Activated CD8-positive, alpha-beta T cell treated with anti-CD3 and anti-CD28 coated beads, Interleukin-2, amount 10 ng/mL, durations not matched to agents 7 days and 5 days (primary cell): Measurements from ENCODE around the gene KIF18A. TPM values are rescaled to one million over a fixed set of nuclear protein-coding genes. Genes with fewer than 3 reads are reported as not detected.

Experiments used
- ATAC-seq: fragments of 150-1000 bp; cut with Tn5 transposase; one replicate; pipeline ENCODE4 v1.10.0; 2021; ENCODE audit warnings: moderate library complexity
- CTCF ChIA-PET: fragments of 350-600 bp; sonication (Branson Sonifier 250); formaldehyde crosslinking; loops from one replicate; lab custom pipeline; 2021; ENCODE audit warnings: antibody characterized with exemption; lab: Charles Lee
- POLR2A ChIA-PET: fragments of 350-600 bp; sonication (Branson Sonifier 250); formaldehyde crosslinking; loops from one replicate; lab custom pipeline; 2021; ENCODE audit warnings: antibody characterized with exemption; lab: Charles Lee
- DNase-seq: peaks from one replicate; pipeline ENCODE4 v3.0.0-alpha.2; 2020
- H3K27ac Mint-ChIP-seq: one replicate; pipeline ENCODE4 v1.8.0; 2021; ENCODE audit warnings: mild to moderate bottlenecking, mixed read lengths
- H3K27me3 Mint-ChIP-seq: one replicate; pipeline ENCODE4 v1.8.0; 2021; ENCODE audit warnings: low read depth, mixed read lengths
- H3K36me3 Mint-ChIP-seq: one replicate; pipeline ENCODE4 v1.8.0; 2021; ENCODE audit warnings: low read depth, mixed read lengths
- H3K4me1 Mint-ChIP-seq: one replicate; pipeline ENCODE4 v1.8.0; 2021; ENCODE audit warnings: low read depth, mixed read lengths
- H3K4me3 Mint-ChIP-seq: one replicate; pipeline ENCODE4 v1.8.0; 2021; ENCODE audit warnings: mild to moderate bottlenecking, mixed read lengths
- H3K9me3 Mint-ChIP-seq: one replicate; pipeline ENCODE4 v1.8.0; 2022; ENCODE audit warnings: mixed read lengths; ENCODE audit not compliant: insufficient read depth
- total RNA-seq, 2 experiments: library from RNA; stranded (reverse); gene quantifications; one replicate each; pipeline ENCODE4 v1.2.3, GENCODE V29; 2021

Gene KIF18A
- total RNA-seq, 2 experiments from 2014 or later, result 31.8 to 35.4 TPM

DNA sequence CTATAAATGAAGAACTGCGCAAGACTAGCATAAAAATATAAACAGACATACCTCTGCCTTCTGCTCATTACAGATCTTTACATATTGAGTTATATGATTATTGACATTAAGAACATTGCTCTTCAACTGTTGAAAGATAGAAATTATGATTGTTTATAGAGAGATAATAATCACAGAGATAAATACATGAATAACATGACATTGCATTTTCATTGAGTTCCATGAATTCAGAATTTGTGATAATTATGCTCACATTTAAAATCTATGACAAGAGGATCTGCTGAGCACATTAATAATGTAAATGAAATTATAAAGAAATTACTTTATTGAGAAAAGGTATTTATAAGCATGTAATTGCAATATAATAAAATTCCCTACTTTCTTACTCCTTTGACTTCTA is 24.8 kb downstream of the KIF18A start:
- ATAC-seq (no peak), DNase-seq (no peak)
- no peaks in the 10 kb centered on the region for H3K9me3 Mint-ChIP-seq
- ChIA-PET CTCF (no interaction called here), POLR2A (no interaction called here)
- peaks cover 30% of the 10 kb centered on the region for H3K36me3 Mint-ChIP-seq
- H3K4me3 Mint-ChIP-seq, result no peak overlapping the region
- no peaks in the 10 kb centered on the region for H3K4me1 Mint-ChIP-seq
- H3K27me3 Mint-ChIP-seq, result no peaks in the 10 kb centered on the region
- no peak overlapping the region for H3K27ac Mint-ChIP-seq

DNA sequence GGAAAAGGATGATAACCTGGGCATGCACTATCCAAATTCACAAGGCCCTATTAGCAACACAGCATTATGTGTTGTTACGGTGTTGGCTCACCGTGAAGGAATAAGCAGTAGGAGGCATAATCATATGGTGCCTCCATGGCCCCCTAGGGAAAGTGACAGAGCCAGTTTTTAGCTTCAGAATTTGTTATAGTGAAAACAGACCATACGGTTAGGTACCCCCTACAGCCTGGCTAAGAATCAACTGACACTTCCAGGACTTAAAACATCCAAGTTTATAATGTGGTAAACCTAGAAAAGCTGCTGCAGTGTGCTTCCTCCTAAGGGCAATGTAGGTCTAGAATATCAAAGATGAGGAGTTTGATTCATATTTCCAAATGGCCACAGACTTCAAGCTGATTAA is 30.4 kb downstream of the KIF18A start:
- CTCF ChIA-PET, result no interaction called here
- Mint-ChIP-seq H3K27ac (no peak overlapping the region), H3K36me3 (peaks cover 32% of the 10 kb centered on the region), H3K9me3 (no peaks in the 10 kb centered on the region), H3K27me3 (no peaks in the 10 kb centered on the region), H3K4me1 (no peaks in the 10 kb centered on the region), H3K4me3 (no peak overlapping the region)
- ATAC-seq (no peak), DNase-seq (no peak)
- POLR2A ChIA-PET, result no interaction called here

DNA sequence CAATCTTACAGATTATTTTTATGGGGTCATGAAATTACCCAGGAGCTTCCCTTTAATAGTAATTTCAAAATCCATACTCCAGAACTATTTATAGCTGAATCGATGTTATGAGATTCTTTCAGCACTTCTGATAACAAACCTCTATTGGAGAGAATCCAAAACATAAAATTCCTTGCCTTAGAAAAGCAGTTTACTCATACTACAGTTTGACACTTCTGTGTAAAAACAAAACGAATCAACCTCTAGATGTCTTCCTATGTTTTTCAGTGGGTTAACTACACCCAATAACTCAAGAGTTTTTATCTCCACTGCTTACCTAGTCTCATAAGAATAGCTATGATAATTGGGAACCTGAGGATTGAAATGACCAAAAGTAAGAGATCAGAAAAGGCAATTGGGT is 35.6 kb downstream of the KIF18A start:
- POLR2A ChIA-PET, result interaction anchor here (0.6 kb wide), 1 partner anchor 1087 kb away, joined by 3 read pairs; no protein-coding TSS in a partner anchor
- CTCF ChIA-PET, result interaction anchor here (1.1 kb wide), 1 partner anchor 12 kb away, joined by 3 read pairs; no protein-coding TSS in a partner anchor
- H3K27ac Mint-ChIP-seq, result no peak overlapping the region
- H3K9me3 Mint-ChIP-seq, result no peaks in the 10 kb centered on the region
- no peak overlapping the region for H3K4me3 Mint-ChIP-seq
- H3K27me3 Mint-ChIP-seq, result no peaks in the 10 kb centered on the region
- H3K4me1 Mint-ChIP-seq, result no peaks in the 10 kb centered on the region
- H3K36me3 Mint-ChIP-seq, result peaks cover 47% of the 10 kb centered on the region
- no peak for ATAC-seq
- DNase-seq, result no peak

DNA sequence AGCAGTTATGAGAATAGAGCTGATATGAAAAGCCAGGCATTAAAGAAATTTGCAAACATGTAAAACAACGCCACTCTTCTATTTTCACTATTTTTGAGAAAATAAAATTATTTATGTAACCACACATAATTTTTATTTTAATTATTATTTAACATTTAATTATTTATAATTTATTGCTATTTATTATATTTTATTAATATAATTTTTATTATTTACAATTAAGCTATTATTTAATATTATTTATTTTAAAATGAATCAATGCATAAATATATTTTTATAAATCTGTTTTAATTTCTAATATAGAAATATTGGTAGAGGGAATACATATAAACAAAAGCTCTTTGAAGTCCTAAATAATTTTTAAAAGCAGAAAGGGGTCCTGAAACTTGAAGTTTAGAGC is 36.7 kb downstream of the KIF18A start:
- H3K4me1 Mint-ChIP-seq, result no peaks in the 10 kb centered on the region
- H3K36me3 Mint-ChIP-seq, result peaks cover 48% of the 10 kb centered on the region
- ChIA-PET POLR2A (no interaction called here), CTCF (no interaction called here)
- no peaks in the 10 kb centered on the region for H3K27me3 Mint-ChIP-seq
- no peaks in the 10 kb centered on the region for H3K9me3 Mint-ChIP-seq
- ATAC-seq (no peak), DNase-seq (no peak)
- no peak overlapping the region for H3K27ac Mint-ChIP-seq
- no peak overlapping the region for H3K4me3 Mint-ChIP-seq

DNA sequence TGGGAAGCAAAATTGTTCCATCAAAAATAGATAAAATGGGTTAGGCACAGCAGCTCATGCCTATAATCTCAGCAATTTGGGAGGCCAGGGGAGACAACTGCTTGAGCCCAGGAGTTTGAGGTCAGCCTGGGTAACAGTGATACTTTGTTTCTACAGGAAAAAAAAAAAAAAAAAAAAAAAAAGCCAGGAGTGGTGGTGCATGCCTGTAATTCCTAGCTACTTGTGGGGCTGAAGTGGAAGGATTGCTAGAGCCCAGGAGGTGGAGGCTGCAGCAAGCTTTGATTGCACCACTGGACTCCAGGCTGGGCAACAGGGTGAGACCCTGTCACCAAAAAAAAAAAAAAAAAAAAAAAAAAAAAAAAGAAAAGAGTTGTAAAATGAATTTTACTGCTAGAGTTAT is 49.6 kb downstream of the KIF18A start:
- CTCF ChIA-PET, result no interaction called here
- no peak for ATAC-seq
- DNase-seq, result no peak
- Mint-ChIP-seq H3K27ac (no peak overlapping the region), H3K4me1 (no peaks in the 10 kb centered on the region), H3K4me3 (no peak overlapping the region), H3K9me3 (no peaks in the 10 kb centered on the region), H3K36me3 (peaks cover 42% of the 10 kb centered on the region), H3K27me3 (no peaks in the 10 kb centered on the region)
- POLR2A ChIA-PET, result no interaction called here

DNA sequence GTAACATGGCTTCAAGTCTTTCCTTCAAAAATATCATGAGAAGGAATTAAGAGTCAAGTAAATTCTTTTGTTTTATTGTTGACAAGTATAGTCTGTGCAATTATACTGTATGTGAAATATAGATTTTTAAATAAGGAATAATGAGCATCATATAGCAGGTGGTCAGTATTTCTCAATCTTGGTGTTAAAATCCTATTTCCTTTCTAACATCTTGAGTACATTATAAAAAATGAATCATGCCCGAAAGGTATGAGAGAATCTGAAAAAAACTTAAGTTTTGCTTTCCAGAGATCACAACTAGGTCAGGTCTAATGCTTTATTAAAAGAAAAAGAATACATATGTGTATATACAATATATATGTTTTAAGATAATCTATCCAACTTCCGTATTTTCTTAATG is 53.1 kb downstream of the KIF18A start:
- Mint-ChIP-seq H3K4me1 (peaks cover 2% of the 10 kb centered on the region), H3K4me3 (no peak overlapping the region), H3K36me3 (peaks cover 46% of the 10 kb centered on the region), H3K9me3 (no peaks in the 10 kb centered on the region), H3K27ac (no peak overlapping the region), H3K27me3 (no peaks in the 10 kb centered on the region)
- ChIA-PET CTCF (no interaction called here), POLR2A (no interaction called here)
- ATAC-seq, result no peak
- DNase-seq, result no peak

DNA sequence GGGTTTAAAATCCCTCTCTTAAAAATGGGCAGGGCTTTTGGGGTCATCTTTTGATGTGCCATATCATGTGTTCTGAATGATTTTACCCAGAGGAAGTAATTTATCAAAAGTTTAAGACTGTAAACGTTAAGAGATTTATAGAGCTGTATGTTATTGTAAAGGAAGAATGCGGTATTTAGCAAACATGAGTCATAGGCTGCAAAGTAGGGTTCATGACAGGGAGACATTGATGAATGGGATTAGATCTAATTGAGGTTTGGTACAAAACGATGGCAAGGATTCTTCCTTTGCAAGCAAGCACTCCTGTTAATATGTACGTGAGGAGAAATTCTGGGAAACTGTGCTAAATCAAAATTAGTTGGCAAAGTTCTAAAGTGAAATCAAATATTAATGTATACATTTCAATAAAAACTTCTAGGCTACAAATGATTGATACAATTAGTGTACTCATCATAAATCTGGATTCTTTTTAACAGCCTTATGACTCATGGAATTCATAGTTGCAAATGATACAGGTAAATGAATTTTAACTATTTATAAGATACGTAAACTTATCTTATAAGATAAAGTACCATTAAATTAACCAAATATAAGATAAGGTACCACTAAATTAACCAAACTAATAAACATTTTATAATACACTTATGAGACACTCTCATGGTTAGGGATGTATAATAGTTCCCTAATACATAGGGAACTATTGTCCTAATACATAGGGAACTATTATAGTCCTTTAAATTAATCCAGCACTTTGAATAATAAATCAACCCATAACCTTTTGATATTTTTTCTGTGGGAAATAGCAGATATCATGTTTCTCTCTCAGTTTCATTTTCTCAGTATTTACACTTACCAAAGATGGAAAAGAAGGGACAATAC is 58.4 kb downstream of the KIF18A start:
- no peak for ATAC-seq
- POLR2A ChIA-PET, result no interaction called here
- no peaks in the 10 kb centered on the region for H3K27me3 Mint-ChIP-seq
- H3K36me3 Mint-ChIP-seq, result peaks cover 24% of the 10 kb centered on the region
- H3K27ac Mint-ChIP-seq, result no peak overlapping the region
- H3K4me1 Mint-ChIP-seq, result peaks cover 2% of the 10 kb centered on the region
- H3K4me3 Mint-ChIP-seq, result no peak overlapping the region
- H3K9me3 Mint-ChIP-seq, result no peaks in the 10 kb centered on the region
- CTCF ChIA-PET, result no interaction called here
- DNase-seq, result no peak

DNA sequence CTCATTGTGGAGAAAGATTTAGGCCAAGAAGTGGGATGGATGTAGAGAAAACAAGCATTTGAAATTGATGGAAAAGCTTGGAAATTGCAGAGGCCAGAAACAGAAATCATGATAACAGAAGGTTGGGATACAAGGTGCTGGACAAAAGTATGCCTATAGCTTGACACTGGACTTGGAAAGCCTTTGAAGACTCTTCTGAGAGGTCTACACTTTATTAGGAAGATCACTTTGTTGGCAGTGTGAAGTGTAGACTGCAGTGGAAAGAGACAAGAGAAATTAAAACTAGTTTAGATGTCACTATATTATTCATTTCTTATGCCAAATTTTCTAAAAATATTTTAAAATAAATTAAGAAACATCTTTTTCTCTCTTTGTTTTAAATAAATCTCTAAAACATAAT is 59.1 kb downstream of the KIF18A start:
- Mint-ChIP-seq H3K27ac (no peak overlapping the region), H3K9me3 (no peaks in the 10 kb centered on the region), H3K36me3 (peaks cover 22% of the 10 kb centered on the region), H3K27me3 (no peaks in the 10 kb centered on the region), H3K4me3 (no peak overlapping the region), H3K4me1 (peaks cover 2% of the 10 kb centered on the region)
- no peak for ATAC-seq
- DNase-seq, result no peak
- ChIA-PET CTCF (no interaction called here), POLR2A (no interaction called here)

DNA sequence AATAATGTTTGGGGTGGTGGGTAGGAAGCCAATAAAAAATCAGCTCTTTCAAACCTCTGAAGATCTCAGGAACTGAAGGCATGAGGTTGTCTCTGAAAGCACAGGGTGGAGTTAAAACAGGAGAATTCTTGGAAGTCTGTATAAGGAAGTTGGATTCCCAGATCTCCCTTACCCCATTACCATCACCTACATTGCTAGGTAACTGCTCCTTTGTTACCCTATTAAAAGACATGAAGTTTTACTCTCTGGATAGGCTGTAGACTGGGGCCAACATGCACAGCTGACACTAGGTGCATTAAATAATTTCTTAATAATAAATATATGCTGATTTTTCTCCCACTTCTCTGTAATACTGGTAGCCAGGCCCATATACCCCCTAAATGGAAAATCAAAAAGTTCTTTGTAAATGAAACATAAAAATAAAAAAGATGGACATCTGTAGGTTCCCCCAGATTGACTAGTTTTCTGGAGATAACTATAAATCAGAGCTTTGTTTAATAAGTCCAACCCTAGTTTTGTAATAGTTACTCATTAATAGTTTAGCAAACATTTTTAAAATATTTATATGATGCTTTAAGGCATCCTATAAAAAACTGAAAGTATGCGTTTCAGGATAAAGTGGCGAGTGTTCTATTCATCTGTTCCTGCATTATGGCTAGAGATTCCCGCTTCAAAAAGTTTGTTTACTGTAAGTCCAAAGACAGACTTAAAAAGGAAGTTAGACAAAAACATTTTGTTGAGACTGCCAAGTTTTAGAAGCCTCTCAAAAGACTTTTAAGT is 63.8 kb downstream of the KIF18A start:
- no peak overlapping the region for H3K4me3 Mint-ChIP-seq

DNA sequence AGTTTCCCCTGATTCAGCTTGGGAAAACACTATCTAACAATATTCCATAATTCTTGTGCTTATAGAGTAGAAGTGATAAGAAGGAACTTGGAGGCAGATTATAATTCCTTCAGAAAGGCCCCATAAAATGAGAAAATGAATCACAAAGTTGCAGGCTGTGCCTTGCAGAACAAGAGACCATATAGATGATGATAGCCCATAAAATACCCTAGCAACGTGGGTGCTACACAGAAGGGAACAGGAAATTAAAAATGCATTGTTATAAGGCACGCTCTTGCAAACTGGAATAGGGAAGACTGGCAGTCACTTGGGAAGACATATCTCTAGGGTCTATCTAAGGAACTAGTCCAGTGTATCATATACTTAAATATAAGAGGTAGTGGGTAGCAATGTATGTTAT is 67.6 kb downstream of the KIF18A start:
- H3K9me3 Mint-ChIP-seq, result no peaks in the 10 kb centered on the region
- CTCF ChIA-PET, result no interaction called here
- H3K36me3 Mint-ChIP-seq, result peaks cover 17% of the 10 kb centered on the region
- H3K27ac Mint-ChIP-seq, result no peak overlapping the region
- ATAC-seq (no peak), DNase-seq (no peak)
- H3K4me3 Mint-ChIP-seq, result no peak overlapping the region
- no peaks in the 10 kb centered on the region for H3K27me3 Mint-ChIP-seq
- POLR2A ChIA-PET, result no interaction called here
- H3K4me1 Mint-ChIP-seq, result no peaks in the 10 kb centered on the region

More for the DNA sequence above, 63.8 kb downstream of the KIF18A start:
- POLR2A ChIA-PET, result no interaction called here
- H3K27me3 Mint-ChIP-seq, result no peaks in the 10 kb centered on the region
- no peak for ATAC-seq
- no peaks in the 10 kb centered on the region for H3K4me1 Mint-ChIP-seq
- DNase-seq, result no peak
- no peak overlapping the region for H3K27ac Mint-ChIP-seq
- H3K36me3 Mint-ChIP-seq, result peaks cover 13% of the 10 kb centered on the region
- H3K9me3 Mint-ChIP-seq, result no peaks in the 10 kb centered on the region
- CTCF ChIA-PET, result no interaction called here

DNA sequence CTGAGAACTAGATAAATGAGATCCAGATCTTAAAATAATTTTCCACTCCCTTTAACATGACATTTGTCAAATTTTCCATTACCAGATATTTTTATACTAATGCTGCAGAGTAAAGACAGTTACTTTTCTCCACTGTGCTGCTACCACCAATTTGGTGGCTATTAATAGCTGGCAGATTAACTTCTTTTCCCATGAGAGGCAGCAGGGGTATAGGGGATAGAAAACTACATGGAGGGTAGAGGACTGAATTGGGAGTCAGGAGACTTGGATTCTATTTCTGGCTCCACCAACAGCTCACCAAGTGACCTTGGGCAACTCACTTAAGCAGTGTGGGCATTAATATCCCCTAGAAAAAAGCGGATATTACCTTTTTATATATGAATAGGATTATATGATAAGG is 69.2 kb downstream of the KIF18A start:
- Mint-ChIP-seq H3K9me3 (no peaks in the 10 kb centered on the region), H3K27me3 (no peaks in the 10 kb centered on the region), H3K4me1 (no peaks in the 10 kb centered on the region), H3K36me3 (peaks cover 21% of the 10 kb centered on the region), H3K27ac (no peak overlapping the region), H3K4me3 (no peak overlapping the region)
- ChIA-PET POLR2A (no interaction called here), CTCF (no interaction called here)
- ATAC-seq, result no peak
- no peak for DNase-seq

DNA sequence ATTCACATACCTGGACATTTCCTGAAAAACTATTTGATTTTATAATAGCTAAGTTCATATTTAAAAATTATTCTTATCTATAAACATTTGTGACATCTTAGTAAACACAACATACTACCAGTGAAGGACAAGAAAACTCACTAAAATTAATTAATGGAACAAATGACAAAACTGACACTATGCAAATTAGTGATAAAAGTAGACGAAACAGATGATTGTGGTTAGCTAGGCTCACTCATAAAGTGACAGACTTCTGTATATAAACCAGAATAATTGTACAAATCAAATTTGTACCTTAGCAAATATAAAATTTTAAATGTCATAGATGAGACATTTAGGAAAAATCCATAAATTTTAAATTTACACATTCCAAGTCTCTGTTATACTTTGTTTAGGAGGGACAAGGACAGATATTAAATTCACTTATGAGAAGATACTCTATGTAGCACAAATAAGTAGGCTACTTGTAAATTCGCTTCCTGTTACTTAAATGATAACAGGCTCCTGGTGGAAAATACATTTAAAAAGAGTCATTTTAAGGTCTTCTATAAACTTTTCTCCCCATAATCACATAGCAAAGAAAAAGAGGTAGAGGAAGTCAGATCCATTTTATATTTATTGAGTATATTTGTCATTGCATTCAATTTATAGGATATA is 81.2 kb downstream of the KIF18A start:
- no peak for ATAC-seq
- Mint-ChIP-seq H3K9me3 (no peaks in the 10 kb centered on the region), H3K27me3 (no peaks in the 10 kb centered on the region), H3K27ac (no peak overlapping the region), H3K4me1 (no peaks in the 10 kb centered on the region), H3K4me3 (no peak overlapping the region), H3K36me3 (peaks cover 42% of the 10 kb centered on the region)
- DNase-seq, result no peak
- ChIA-PET POLR2A (no interaction called here), CTCF (no interaction called here)
